ENCODE measurements around the gene SNX6.

DNA sequence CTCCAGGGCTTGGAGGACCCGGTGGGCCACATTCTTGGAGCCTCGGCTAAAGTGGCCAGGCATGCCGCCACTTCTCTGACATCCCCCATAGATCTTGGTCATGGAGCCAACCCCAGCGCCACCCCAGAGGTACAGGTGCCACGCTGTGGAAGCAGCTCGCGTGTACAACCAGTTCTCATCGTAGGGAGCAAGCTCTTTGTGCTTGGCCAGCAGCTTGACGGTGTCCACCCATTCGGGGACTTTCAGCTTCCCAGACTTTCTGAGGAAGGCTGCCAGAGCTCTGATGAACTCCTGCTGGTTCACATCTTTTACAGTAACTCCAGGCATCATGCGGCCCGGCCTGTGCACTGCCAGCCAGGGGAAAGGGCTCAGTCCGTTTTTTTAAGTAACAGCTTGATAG is 61.1 kb downstream of the SNX6 start:
- no peak for TF ChIP-seq POLR2AphosphoS5 (IDR thresholded peaks at IDR 0.05; ENCODE audit: low read depth, low read length)
- TF ChIP-seq, protein P1, sequence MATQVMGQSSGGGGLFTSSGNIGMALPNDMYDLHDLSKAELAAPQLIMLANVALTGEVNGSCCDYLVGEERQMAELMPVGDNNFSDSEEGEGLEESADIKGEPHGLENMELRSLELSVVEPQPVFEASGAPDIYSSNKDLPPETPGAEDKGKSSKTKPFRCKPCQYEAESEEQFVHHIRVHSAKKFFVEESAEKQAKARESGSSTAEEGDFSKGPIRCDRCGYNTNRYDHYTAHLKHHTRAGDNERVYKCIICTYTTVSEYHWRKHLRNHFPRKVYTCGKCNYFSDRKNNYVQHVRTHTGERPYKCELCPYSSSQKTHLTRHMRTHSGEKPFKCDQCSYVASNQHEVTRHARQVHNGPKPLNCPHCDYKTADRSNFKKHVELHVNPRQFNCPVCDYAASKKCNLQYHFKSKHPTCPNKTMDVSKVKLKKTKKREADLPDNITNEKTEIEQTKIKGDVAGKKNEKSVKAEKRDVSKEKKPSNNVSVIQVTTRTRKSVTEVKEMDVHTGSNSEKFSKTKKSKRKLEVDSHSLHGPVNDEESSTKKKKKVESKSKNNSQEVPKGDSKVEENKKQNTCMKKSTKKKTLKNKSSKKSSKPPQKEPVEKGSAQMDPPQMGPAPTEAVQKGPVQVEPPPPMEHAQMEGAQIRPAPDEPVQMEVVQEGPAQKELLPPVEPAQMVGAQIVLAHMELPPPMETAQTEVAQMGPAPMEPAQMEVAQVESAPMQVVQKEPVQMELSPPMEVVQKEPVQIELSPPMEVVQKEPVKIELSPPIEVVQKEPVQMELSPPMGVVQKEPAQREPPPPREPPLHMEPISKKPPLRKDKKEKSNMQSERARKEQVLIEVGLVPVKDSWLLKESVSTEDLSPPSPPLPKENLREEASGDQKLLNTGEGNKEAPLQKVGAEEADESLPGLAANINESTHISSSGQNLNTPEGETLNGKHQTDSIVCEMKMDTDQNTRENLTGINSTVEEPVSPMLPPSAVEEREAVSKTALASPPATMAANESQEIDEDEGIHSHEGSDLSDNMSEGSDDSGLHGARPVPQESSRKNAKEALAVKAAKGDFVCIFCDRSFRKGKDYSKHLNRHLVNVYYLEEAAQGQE (IDR thresholded peaks at IDR 0.05; ENCODE audit: insufficient read depth in 1 of 2, low read depth in 2 of 2, low read length in 2 of 2) = no peak

Measured in PFSK-1 (cell line).